ENCODE data around the gene TMEM8B.
A peak's percentile ranks its signal among the peaks of the same experiment; 100 is the strongest.

The TMEM8B gene

GRCh38 chr9:35829764-35830096 is 702 bp downstream of the TMEM8B start:
- H3K4me3 ChIP-seq (ENCODE audit: low read depth, low read length), result no peak overlapping the region
- no peak for TF ChIP-seq POLR2A (IDR thresholded peaks at IDR 0.05; ENCODE audit: extremely low read depth, insufficient read length)
- no peak for TF ChIP-seq MYC (IDR thresholded peaks at IDR 0.05; ENCODE audit: low read depth, low read length)
- TF ChIP-seq MAX (IDR thresholded peaks at IDR 0.05; ENCODE audit: low read depth, low read length), result no peak
- TF ChIP-seq CTCF (IDR thresholded peaks at IDR 0.05; ENCODE audit: low read depth, low read length), result no peak
- DNase-seq (ENCODE audit: low read depth), result no peak

- no peak for TF ChIP-seq POLR2A (IDR thresholded peaks at IDR 0.05; ENCODE audit: extremely low read depth, insufficient read length)
- no peak for TF ChIP-seq MYC (IDR thresholded peaks at IDR 0.05; ENCODE audit: low read depth, low read length)
- TF ChIP-seq CTCF (IDR thresholded peaks at IDR 0.05; ENCODE audit: low read depth, low read length), result no peak
- no peak for TF ChIP-seq MAX (IDR thresholded peaks at IDR 0.05; ENCODE audit: low read depth, low read length)
- H3K4me3 ChIP-seq (ENCODE audit: low read depth, low read length), result no peak overlapping the region
- no peak for DNase-seq (ENCODE audit: low read depth)
Observed at GRCh38 chr9:35831040-35831439, 2.0 kb downstream of the TMEM8B start.

- DNase-seq (ENCODE audit: low read depth), result no peak
- TF ChIP-seq POLR2A (IDR thresholded peaks at IDR 0.05; ENCODE audit: extremely low read depth, insufficient read length), result no peak
- no peak overlapping the region for H3K4me3 ChIP-seq (ENCODE audit: low read depth, low read length)
Observed at GRCh38 chr9:35832814-35833213, 3.8 kb downstream of the TMEM8B start.

GRCh38 chr9:35834260-35835215 is 5.5 kb downstream of the TMEM8B start:
- TF ChIP-seq POLR2A (IDR thresholded peaks at IDR 0.05; ENCODE audit: extremely low read depth, insufficient read length) (no peak), MAX (IDR thresholded peaks at IDR 0.05; ENCODE audit: low read depth, low read length) (no peak), MYC (IDR thresholded peaks at IDR 0.05; ENCODE audit: low read depth, low read length) (no peak), CTCF (IDR thresholded peaks at IDR 0.05; ENCODE audit: low read depth, low read length) (no peak)
- no peak for DNase-seq (ENCODE audit: low read depth)
- no peak overlapping the region for H3K4me3 ChIP-seq (ENCODE audit: low read depth, low read length)

GRCh38 chr9:35835216-35835632 is 6.2 kb downstream of the TMEM8B start:
- no peak for DNase-seq (ENCODE audit: low read depth)
- no peak overlapping the region for H3K4me3 ChIP-seq (ENCODE audit: low read depth, low read length)
- TF ChIP-seq MAX (IDR thresholded peaks at IDR 0.05; ENCODE audit: low read depth, low read length) (no peak), CTCF (IDR thresholded peaks at IDR 0.05; ENCODE audit: low read depth, low read length) (peak; percentile 19), MYC (IDR thresholded peaks at IDR 0.05; ENCODE audit: low read depth, low read length) (no peak), POLR2A (IDR thresholded peaks at IDR 0.05; ENCODE audit: extremely low read depth, insufficient read length) (no peak)

- no peak for TF ChIP-seq POLR2A (IDR thresholded peaks at IDR 0.05; ENCODE audit: extremely low read depth, insufficient read length)
- no peak for TF ChIP-seq CTCF (IDR thresholded peaks at IDR 0.05; ENCODE audit: low read depth, low read length)
- TF ChIP-seq MAX (IDR thresholded peaks at IDR 0.05; ENCODE audit: low read depth, low read length), result no peak
- TF ChIP-seq MYC (IDR thresholded peaks at IDR 0.05; ENCODE audit: low read depth, low read length), result no peak
- H3K4me3 ChIP-seq (ENCODE audit: low read depth, low read length), result no peak overlapping the region
- no peak for DNase-seq (ENCODE audit: low read depth)
Observed at GRCh38 chr9:35835766-35836165, 6.7 kb downstream of the TMEM8B start.
